SK-N-SH treated with all-trans-retinoic acid at 6 μM for 48 hours (cell line): ENCODE data around the gene DHX58.

Experiments used
- ATAC-seq: fragments of 200-7000 bp; cut with Tn5 transposase; 3 replicates; pipeline ENCODE4 v1.9.1; 2020; ENCODE audit warnings: mild to moderate bottlenecking, moderate library complexity
- ARNTL ChIP-seq: fragments of 450-650 bp; formaldehyde crosslinking; IDR thresholded peaks from 2 replicates; pipeline ENCODE4 v1.5.0; 2020; ENCODE audit warnings: low read depth, mild to moderate bottlenecking, moderate library complexity, borderline replicate concordance
- BACH2 ChIP-seq: fragments of 250-450 bp; sonication (Bioruptor Pico); IDR thresholded peaks from 2 replicates; pipeline ENCODE4 v1.9.0; 2021; ENCODE audit warnings: mild to moderate bottlenecking, borderline replicate concordance
- CSDC2 ChIP-seq: fragments of 250-450 bp; sonication (Bioruptor Pico); IDR thresholded peaks from 2 replicates; pipeline ENCODE4 v1.5.0; 2020; ENCODE audit warnings: mild to moderate bottlenecking, moderate library complexity
- GLIS3 ChIP-seq: fragments of 250-450 bp; sonication (Bioruptor Pico); IDR thresholded peaks from 2 replicates; pipeline ENCODE4 v1.5.0; 2020; ENCODE audit warnings: mild to moderate bottlenecking, moderate library complexity
- ISL1 ChIP-seq: fragments of 250-450 bp; sonication (Bioruptor Pico); IDR thresholded peaks from 2 replicates; pipeline ENCODE4 v2.1.2; 2022; ENCODE audit warnings: mild to moderate bottlenecking, moderate library complexity
- OSR1 ChIP-seq: fragments of 250-450 bp; sonication (Bioruptor Pico); IDR thresholded peaks from 2 replicates; pipeline ENCODE4 v1.8.0; 2022; ENCODE audit warnings: moderate library complexity, mild to moderate bottlenecking, inconsistent platforms
- PPARA ChIP-seq: fragments of 250-450 bp; sonication (Bioruptor Pico); IDR thresholded peaks from 2 replicates; pipeline ENCODE4 v1.5.0; 2020; ENCODE audit warnings: mild to moderate bottlenecking, borderline replicate concordance
- RARB ChIP-seq: fragments of 250-450 bp; sonication (Bioruptor Pico); IDR thresholded peaks from 2 replicates; pipeline ENCODE4 v1.8.0; 2021; ENCODE audit warnings: mild to moderate bottlenecking, moderate library complexity
- TCF4 ChIP-seq: fragments of 250-450 bp; sonication (Bioruptor Pico); IDR thresholded peaks from 2 replicates; pipeline ENCODE4 v1.8.0; 2021; ENCODE audit warnings: mild to moderate bottlenecking, moderate library complexity, borderline replicate concordance
- ZC3H10 ChIP-seq: fragments of 250-450 bp; sonication (Bioruptor Pico); IDR thresholded peaks from 2 replicates; pipeline ENCODE4 v1.5.1; 2021; ENCODE audit warnings: mild to moderate bottlenecking, moderate library complexity
- ZFP3 ChIP-seq: fragments of 250-450 bp; sonication (Bioruptor Pico); IDR thresholded peaks from 2 replicates; pipeline ENCODE4 v1.5.0; 2020; ENCODE audit warnings: mild to moderate bottlenecking, moderate library complexity
- ZNF565 ChIP-seq: fragments of 450-650 bp; formaldehyde crosslinking; conservative IDR thresholded peaks from 2 replicates; pipeline ENCODE4 v1.5.0; 2020; ENCODE audit warnings: low read depth, mild to moderate bottlenecking, moderate library complexity
- ZNF70 ChIP-seq: fragments of 450-650 bp; formaldehyde crosslinking; IDR thresholded peaks from 2 replicates; pipeline ENCODE4 v1.5.0; 2020; ENCODE audit warnings: mild to moderate bottlenecking, moderate library complexity
- TF ChIP-seq, protein P1 (sequence below): fragments of 250-450 bp; sonication (Bioruptor Pico); IDR thresholded peaks from 2 replicates; pipeline ENCODE4 v1.8.0; 2021; ENCODE audit warnings: low read depth, mild to moderate bottlenecking, moderate library complexity, borderline replicate concordance
- TF ChIP-seq, protein P2 (sequence below): fragments of 250-450 bp; sonication (Bioruptor Pico); IDR thresholded peaks from 2 replicates; pipeline ENCODE4 v1.5.1; 2020; ENCODE audit warnings: low read depth, mild to moderate bottlenecking, moderate library complexity
- TF ChIP-seq, protein P3 (sequence below): fragments of 250-450 bp; sonication (Bioruptor Pico); IDR thresholded peaks from 2 replicates; pipeline ENCODE4 v1.8.0; 2020; ENCODE audit warnings: mild to moderate bottlenecking, moderate library complexity, borderline replicate concordance

DHX58 gene

GRCh38 chr17:42122371-42123303, 10.1 kb upstream of the DHX58 start, which contains the start of gene HSPB9:
Gene HSPB9, plus strand, starts transcription at chr17:42122804. Its CDS starts 47 bp downstream, at chr17:42122851.
- no peak for ATAC-seq
- no peak for TF ChIP-seq ZNF70 (CRISPR knock-in tag)
- TF ChIP-seq ARNTL, result no peak
- TF ChIP-seq ZNF565 (CRISPR knock-in tag), result no peak
- TF ChIP-seq, all 23 proteins: peak for 0

GRCh38 chr17:42120770-42121769, 8.6 kb upstream of the DHX58 start, which contains the start of gene KAT2A:
Gene KAT2A, minus strand, starts transcription at chr17:42121367. Its CDS starts 63 bp downstream, at chr17:42121304.
- peak; percentile 95 for ATAC-seq
- TF ChIP-seq CSDC2 (CRISPR knock-in tag) (no peak), ZC3H10 (no peak)
- TF ChIP-seq, protein P1, sequence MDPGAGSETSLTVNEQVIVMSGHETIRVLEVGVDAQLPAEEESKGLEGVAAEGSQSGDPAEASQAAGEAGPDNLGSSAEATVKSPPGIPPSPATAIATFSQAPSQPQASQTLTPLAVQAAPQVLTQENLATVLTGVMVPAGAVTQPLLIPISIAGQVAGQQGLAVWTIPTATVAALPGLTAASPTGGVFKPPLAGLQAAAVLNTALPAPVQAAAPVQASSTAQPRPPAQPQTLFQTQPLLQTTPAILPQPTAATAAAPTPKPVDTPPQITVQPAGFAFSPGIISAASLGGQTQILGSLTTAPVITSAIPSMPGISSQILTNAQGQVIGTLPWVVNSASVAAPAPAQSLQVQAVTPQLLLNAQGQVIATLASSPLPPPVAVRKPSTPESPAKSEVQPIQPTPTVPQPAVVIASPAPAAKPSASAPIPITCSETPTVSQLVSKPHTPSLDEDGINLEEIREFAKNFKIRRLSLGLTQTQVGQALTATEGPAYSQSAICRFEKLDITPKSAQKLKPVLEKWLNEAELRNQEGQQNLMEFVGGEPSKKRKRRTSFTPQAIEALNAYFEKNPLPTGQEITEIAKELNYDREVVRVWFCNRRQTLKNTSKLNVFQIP, result no peak

- ATAC-seq, result peak; percentile 3
- TF ChIP-seq, protein P2, sequence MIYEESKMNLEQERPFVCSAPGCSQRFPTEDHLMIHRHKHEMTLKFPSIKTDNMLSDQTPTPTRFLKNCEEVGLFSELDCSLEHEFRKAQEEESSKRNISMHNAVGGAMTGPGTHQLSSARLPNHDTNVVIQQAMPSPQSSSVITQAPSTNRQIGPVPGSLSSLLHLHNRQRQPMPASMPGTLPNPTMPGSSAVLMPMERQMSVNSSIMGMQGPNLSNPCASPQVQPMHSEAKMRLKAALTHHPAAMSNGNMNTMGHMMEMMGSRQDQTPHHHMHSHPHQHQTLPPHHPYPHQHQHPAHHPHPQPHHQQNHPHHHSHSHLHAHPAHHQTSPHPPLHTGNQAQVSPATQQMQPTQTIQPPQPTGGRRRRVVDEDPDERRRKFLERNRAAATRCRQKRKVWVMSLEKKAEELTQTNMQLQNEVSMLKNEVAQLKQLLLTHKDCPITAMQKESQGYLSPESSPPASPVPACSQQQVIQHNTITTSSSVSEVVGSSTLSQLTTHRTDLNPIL (CRISPR knock-in tag), result no peak
- TF ChIP-seq TCF4 (CRISPR knock-in tag), result no peak
- TF ChIP-seq, protein P3, sequence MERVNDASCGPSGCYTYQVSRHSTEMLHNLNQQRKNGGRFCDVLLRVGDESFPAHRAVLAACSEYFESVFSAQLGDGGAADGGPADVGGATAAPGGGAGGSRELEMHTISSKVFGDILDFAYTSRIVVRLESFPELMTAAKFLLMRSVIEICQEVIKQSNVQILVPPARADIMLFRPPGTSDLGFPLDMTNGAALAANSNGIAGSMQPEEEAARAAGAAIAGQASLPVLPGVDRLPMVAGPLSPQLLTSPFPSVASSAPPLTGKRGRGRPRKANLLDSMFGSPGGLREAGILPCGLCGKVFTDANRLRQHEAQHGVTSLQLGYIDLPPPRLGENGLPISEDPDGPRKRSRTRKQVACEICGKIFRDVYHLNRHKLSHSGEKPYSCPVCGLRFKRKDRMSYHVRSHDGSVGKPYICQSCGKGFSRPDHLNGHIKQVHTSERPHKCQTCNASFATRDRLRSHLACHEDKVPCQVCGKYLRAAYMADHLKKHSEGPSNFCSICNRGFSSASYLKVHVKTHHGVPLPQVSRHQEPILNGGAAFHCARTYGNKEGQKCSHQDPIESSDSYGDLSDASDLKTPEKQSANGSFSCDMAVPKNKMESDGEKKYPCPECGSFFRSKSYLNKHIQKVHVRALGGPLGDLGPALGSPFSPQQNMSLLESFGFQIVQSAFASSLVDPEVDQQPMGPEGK (CRISPR knock-in tag), result no peak
- TF ChIP-seq ZC3H10, result no peak
- no peak for TF ChIP-seq GLIS3 (CRISPR knock-in tag)
- TF ChIP-seq, protein P1, result no peak
- no peak for TF ChIP-seq ZNF70 (CRISPR knock-in tag)
- no peak for TF ChIP-seq ZFP3 (CRISPR knock-in tag)
- TF ChIP-seq ISL1 (CRISPR knock-in tag), result no peak
- TF ChIP-seq PPARA (CRISPR knock-in tag), result no peak
- no peak for TF ChIP-seq RARB (CRISPR knock-in tag)
Measured at GRCh38 chr17:42120161-42120769, 7.8 kb upstream of the DHX58 start.

DNA sequence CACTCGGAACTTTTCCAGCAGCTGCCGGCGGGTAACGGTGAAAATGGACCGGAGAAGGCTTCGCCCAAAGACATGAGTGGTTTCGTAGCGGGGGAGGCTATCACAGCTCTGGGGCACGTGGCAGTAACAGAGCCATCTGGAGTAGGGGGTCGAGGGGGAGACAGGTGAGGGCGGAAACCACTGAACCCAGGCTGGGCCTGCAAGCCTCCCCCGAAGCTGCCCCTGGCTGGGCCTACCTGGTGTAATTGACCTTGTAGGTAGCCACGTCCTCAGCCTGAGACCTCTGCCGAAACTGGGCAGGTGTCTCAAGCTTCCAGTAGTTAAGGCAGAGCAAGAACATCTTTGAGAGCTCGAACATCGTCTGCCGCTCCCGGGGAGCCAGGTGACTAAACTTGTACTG, 6.8 kb upstream of the DHX58 start:
- ATAC-seq, result no peak
- TF ChIP-seq ZNF70 (CRISPR knock-in tag), result no peak
- no peak for TF ChIP-seq ZFP3 (CRISPR knock-in tag)
- TF ChIP-seq TCF4 (CRISPR knock-in tag), result no peak
- TF ChIP-seq ZC3H10, result no peak
- TF ChIP-seq, protein P2 (CRISPR knock-in tag), result no peak
- TF ChIP-seq BACH2 (CRISPR knock-in tag), result no peak
- TF ChIP-seq, protein P3 (CRISPR knock-in tag), result no peak
- no peak for TF ChIP-seq OSR1 (CRISPR knock-in tag)
- TF ChIP-seq, protein P1, result no peak
